WTC11 (cell line): Measurements from ENCODE around the gene DEGS1. TPM values are rescaled to one million over a fixed set of nuclear protein-coding genes. Genes with fewer than 3 reads are reported as not detected.

ENCODE experiments used
- ATAC-seq: fragments of 200-7000 bp; cut with Tn5 transposase; 2 replicates; pipeline ENCODE4 v1.10.0; 2021; ENCODE audit warnings: mild to moderate bottlenecking, moderate library complexity
- Bru-seq: library from RNA; stranded (reverse); fragments of 400-500 nt; gene quantifications from one replicate; lab custom pipeline; 2021; lab: Mats Ljungman, UMichigan
- CTCF ChIA-PET: fragments of 300-600 bp; sonication (Branson Sonifier 250); formaldehyde crosslinking; loops from one replicate; lab custom pipeline; 2021; ENCODE audit warnings: antibody characterized with exemption; lab: Charles Lee
- POLR2A ChIA-PET: fragments of 350-600 bp; sonication (Branson Sonifier 250); formaldehyde crosslinking; loops from one replicate; lab custom pipeline; 2021; ENCODE audit warnings: antibody characterized with exemption; lab: Charles Lee
- DNase-seq: peaks from one replicate; pipeline ENCODE4 v3.0.0; 2021; ENCODE audit warnings: low spot score
- H3K27ac Mint-ChIP-seq: 2 replicates; pipeline ENCODE4 v1.8.0; 2021; ENCODE audit warnings: mixed read lengths
- H3K27me3 Mint-ChIP-seq: 2 replicates; pipeline ENCODE4 v1.8.0; 2021; ENCODE audit warnings: low read depth, mild to moderate bottlenecking, moderate library complexity, mixed read lengths
- H3K36me3 Mint-ChIP-seq: 2 replicates; pipeline ENCODE4 v1.8.0; 2021; ENCODE audit warnings: mixed read lengths
- H3K4me1 Mint-ChIP-seq: 2 replicates; pipeline ENCODE4 v1.8.0; 2022; ENCODE audit warnings: mixed read lengths
- H3K4me3 Mint-ChIP-seq: 2 replicates; pipeline ENCODE4 v1.8.0; 2021; ENCODE audit warnings: mild to moderate bottlenecking, moderate library complexity, mixed read lengths
- H3K9me3 Mint-ChIP-seq: 2 replicates; pipeline ENCODE4 v1.8.0; 2021; ENCODE audit warnings: mixed read lengths
- ATF1 ChIP-seq: sonication (generic); formaldehyde crosslinking; IDR thresholded peaks from 2 replicates; pipeline ENCODE4 v1.8.1; 2023; ENCODE audit warnings: mild to moderate bottlenecking, moderate library complexity, missing genetic modification reagents
- CREB1 ChIP-seq: sonication (generic); formaldehyde crosslinking; IDR thresholded peaks from 2 replicates; pipeline ENCODE4 v1.8.0; 2023; ENCODE audit warnings: mild to moderate bottlenecking, missing genetic modification reagents
- CREM ChIP-seq: sonication (generic); formaldehyde crosslinking; IDR thresholded peaks from 2 replicates; pipeline ENCODE4 v1.8.1; 2022; ENCODE audit warnings: mild to moderate bottlenecking, missing genetic modification reagents, moderate library complexity
- E2F5 ChIP-seq: sonication (generic); formaldehyde crosslinking; IDR thresholded peaks from 2 replicates; pipeline ENCODE4 v1.8.1; 2022; ENCODE audit warnings: mild to moderate bottlenecking, moderate library complexity, missing genetic modification reagents
- FOXJ3 ChIP-seq: sonication (generic); formaldehyde crosslinking; IDR thresholded peaks from 2 replicates; pipeline ENCODE4 v1.9.0; 2021; ENCODE audit warnings: missing genetic modification reagents, mild to moderate bottlenecking, borderline replicate concordance
- IRF1 ChIP-seq: sonication (generic); formaldehyde crosslinking; IDR thresholded peaks from 2 replicates; pipeline ENCODE4 v1.8.0; 2023; ENCODE audit warnings: missing genetic modification reagents
- IRF2 ChIP-seq: sonication (generic); formaldehyde crosslinking; IDR thresholded peaks from 2 replicates; pipeline ENCODE4 v1.8.0; 2022; ENCODE audit warnings: low read depth, missing genetic modification reagents, borderline replicate concordance
- MLX ChIP-seq: sonication (generic); formaldehyde crosslinking; IDR thresholded peaks from 2 replicates; pipeline ENCODE4 v1.8.1; 2023; ENCODE audit warnings: mild to moderate bottlenecking, missing genetic modification reagents, moderate library complexity
- MXD4 ChIP-seq: fragments of 250-450 bp; sonication (Bioruptor Pico); IDR thresholded peaks from 2 replicates; pipeline ENCODE4 v1.8.0; 2021; ENCODE audit warnings: mild to moderate bottlenecking, moderate library complexity, borderline replicate concordance
- MYBL2 ChIP-seq: sonication (generic); formaldehyde crosslinking; IDR thresholded peaks from 2 replicates; pipeline ENCODE4 v1.8.1; 2023; ENCODE audit warnings: mild to moderate bottlenecking, moderate library complexity, missing genetic modification reagents
- SMAD3 ChIP-seq: sonication (generic); formaldehyde crosslinking; IDR thresholded peaks from 2 replicates; pipeline ENCODE4 v1.8.0; 2022; ENCODE audit warnings: missing genetic modification reagents, mild to moderate bottlenecking, borderline replicate concordance
- SMAD4 ChIP-seq: sonication (generic); formaldehyde crosslinking; IDR thresholded peaks from 2 replicates; pipeline ENCODE4 v1.8.0; 2022; ENCODE audit warnings: mild to moderate bottlenecking, missing genetic modification reagents
- SP1 ChIP-seq: sonication (generic); formaldehyde crosslinking; conservative IDR thresholded peaks from 2 replicates; pipeline ENCODE4 v1.8.1; 2022; ENCODE audit warnings: missing genetic modification reagents
- TCF7 ChIP-seq: sonication (generic); formaldehyde crosslinking; IDR thresholded peaks from 2 replicates; pipeline ENCODE4 v1.8.0; 2022; ENCODE audit warnings: mild to moderate bottlenecking, low read depth, missing genetic modification reagents, moderate library complexity
- ZNF138 ChIP-seq: sonication (generic); formaldehyde crosslinking; conservative IDR thresholded peaks from 2 replicates; pipeline ENCODE4 v1.8.1; 2022; ENCODE audit warnings: mild to moderate bottlenecking, moderate library complexity, missing genetic modification reagents
- ZNF263 ChIP-seq: sonication (generic); formaldehyde crosslinking; IDR thresholded peaks from 2 replicates; pipeline ENCODE4 v1.8.1; 2022; ENCODE audit warnings: low read depth, mild to moderate bottlenecking, moderate library complexity, missing genetic modification reagents
- ZNF317 ChIP-seq: sonication (generic); formaldehyde crosslinking; IDR thresholded peaks from 2 replicates; pipeline ENCODE4 v1.8.1; 2023; ENCODE audit warnings: low read depth, mild to moderate bottlenecking, moderate library complexity, missing genetic modification reagents, borderline replicate concordance
- ZNF532 ChIP-seq: fragments of 250-450 bp; sonication (Bioruptor Pico); IDR thresholded peaks from 2 replicates; pipeline ENCODE4 v1.9.0; 2021; ENCODE audit warnings: mild to moderate bottlenecking, borderline replicate concordance
- long read RNA-seq, 3 experiments: library from RNA in 1 of 3; library from capped mRNA in 1 of 3; library from polyadenylated mRNA in 1 of 3; unstranded in 2 of 3; stranded (forward) in 1 of 3; transcript quantifications; one replicate each; pipeline ENCODE4 v2.0.0, GENCODE V29; 2021
- total RNA-seq: library from RNA; stranded (reverse); gene quantifications from 3 replicates; pipeline ENCODE4 v1.2.3, GENCODE V29; 2021
- TF ChIP-seq, protein P1 (sequence below): sonication (generic); formaldehyde crosslinking; IDR thresholded peaks from 2 replicates; pipeline ENCODE4 v1.8.0; 2022; ENCODE audit warnings: mild to moderate bottlenecking, missing genetic modification reagents
- TF ChIP-seq, protein P2 (sequence below): sonication (generic); formaldehyde crosslinking; conservative IDR thresholded peaks from 2 replicates; pipeline ENCODE4 v1.8.1; 2023; ENCODE audit warnings: mild to moderate bottlenecking, low read depth, missing genetic modification reagents, moderate library complexity
- TF ChIP-seq, protein P3 (sequence below): fragments of 200-600 bp; IDR thresholded peaks from 2 replicates; pipeline ENCODE4 v1.8.0; 2022; ENCODE audit warnings: antibody characterized with exemption

DEGS1 gene
- total RNA-seq (30.2 to 31.6 TPM (median 30.7 TPM) in 3 replicates), Bru-seq, nascent RNA (percentile 86 among the genes with signal in this experiment)
- long read RNA-seq, experiment 1, transcript DEGS1-201 (3 exons, 2,101 nt), result major isoform, 98 of 107 reads
- long read RNA-seq, experiment 1, partial matches to known transcripts, result 2 of 107 reads
- long read RNA-seq, experiment 1, other reads (novel, unspliced or antisense), result 6 of 107 reads
- long read RNA-seq, experiment 2, transcript DEGS1-201 (3 exons, 2,101 nt), result major isoform, 33 of 57 reads
- long read RNA-seq, experiment 2, partial matches to known transcripts, result 20 of 57 reads
- long read RNA-seq, experiment 2, other reads (novel, unspliced or antisense), result 3 of 57 reads
- long read RNA-seq, experiment 3, transcript DEGS1-201 (3 exons, 2,101 nt), result major isoform, 82 of 84 reads
- long read RNA-seq, experiment 3, partial matches to known transcripts, result 0 of 84 reads
- long read RNA-seq, experiment 3, other reads (novel, unspliced or antisense), result 2 of 84 reads

DNA sequence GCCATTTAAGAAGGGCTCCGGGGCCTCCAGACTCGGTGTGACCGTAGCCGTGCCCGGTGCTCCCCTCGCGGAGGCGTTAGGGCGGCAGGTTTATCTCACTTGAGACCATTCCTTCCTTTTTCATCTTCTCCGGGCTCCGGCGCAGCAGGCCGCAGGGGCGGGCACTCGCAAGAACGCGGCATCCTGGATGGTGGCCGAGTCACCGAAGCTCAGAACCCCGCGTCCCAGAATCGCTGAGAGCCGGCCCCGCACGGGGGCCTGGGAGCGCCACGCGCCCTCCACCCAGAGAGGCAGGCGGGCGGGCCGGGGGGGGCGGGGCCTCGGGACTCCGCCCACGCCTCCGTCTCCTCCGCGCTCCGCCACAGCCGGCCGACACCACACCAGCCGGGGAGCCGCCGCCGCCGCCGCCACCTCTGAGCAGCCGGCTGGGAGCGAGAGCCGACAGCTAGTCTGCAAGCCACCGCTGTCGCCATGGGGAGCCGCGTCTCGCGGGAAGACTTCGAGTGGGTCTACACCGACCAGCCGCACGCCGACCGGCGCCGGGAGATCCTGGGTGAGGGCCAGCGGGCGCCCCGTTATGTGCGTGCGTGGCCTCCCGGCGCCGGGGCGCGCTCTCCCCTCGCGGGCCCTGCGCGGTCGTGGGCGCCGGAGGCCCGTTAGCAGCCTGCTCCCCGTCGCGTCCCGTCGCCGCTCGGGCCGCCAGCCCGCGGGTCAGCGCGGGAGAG lies at the start of gene DEGS1:
DEGS1 (plus strand) TSS at position 375 of the 725 bp plus-strand sequence; CDS start at position 472, 97 bp downstream.
- Mint-ChIP-seq H3K4me1 (peaks cover 31% of the 10 kb centered on the region), H3K9me3 (no peaks in the 10 kb centered on the region), H3K27me3 (no peaks in the 10 kb centered on the region; the same call in 1 of the 2 replicates), H3K27ac (peak within 1 kb of the TSS; percentile 69), H3K4me3 (peak within 1 kb of the TSS; percentile 81), H3K36me3 (peaks cover 8% of the 10 kb centered on the region)
- ATAC-seq, result peak; percentile 85
- CTCF ChIA-PET, result interaction anchor here (0.7 to 1.5 kb wide), 3 partner anchors 12 to 487 kb away, joined by 3 to 10 read pairs (median 3); no protein-coding TSS in a partner anchor
- POLR2A ChIA-PET, result interaction anchor here (0.7 to 1.6 kb wide), 4 partner anchors 8 to 337 kb away, joined by 3 to 7 read pairs (median 4); partner anchors contain the start of gene TP53BP2
- peak; percentile 84 for DNase-seq
- TF ChIP-seq ZNF263 (CRISPR knock-in tag) (peak; percentile 18; the same call in 1 of the 2 replicates), SMAD4 (CRISPR knock-in tag) (no peak), MLX (CRISPR knock-in tag) (no peak), ZNF317 (CRISPR knock-in tag) (peak; percentile 8; the same call in 1 of the 2 replicates), IRF1 (CRISPR knock-in tag) (peak; percentile 58; the same call in 1 of the 2 replicates), IRF2 (CRISPR knock-in tag) (no peak), E2F5 (CRISPR knock-in tag) (0 out of 2 replicates have a peak, but pooled peaks have one; percentile 43), CREB1 (CRISPR knock-in tag) (no peak), ATF1 (CRISPR knock-in tag) (no peak), FOXJ3 (CRISPR knock-in tag) (no peak), ZNF138 (no peak), TCF7 (CRISPR knock-in tag) (no peak), MXD4 (no peak), CREM (CRISPR knock-in tag) (peak; percentile 35; the same call in 1 of the 2 replicates), MYBL2 (CRISPR knock-in tag) (no peak), SP1 (CRISPR knock-in tag) (peak; percentile 72), SMAD3 (CRISPR knock-in tag) (no peak), ZNF532 (CRISPR knock-in tag) (no peak)
- TF ChIP-seq, protein P1, sequence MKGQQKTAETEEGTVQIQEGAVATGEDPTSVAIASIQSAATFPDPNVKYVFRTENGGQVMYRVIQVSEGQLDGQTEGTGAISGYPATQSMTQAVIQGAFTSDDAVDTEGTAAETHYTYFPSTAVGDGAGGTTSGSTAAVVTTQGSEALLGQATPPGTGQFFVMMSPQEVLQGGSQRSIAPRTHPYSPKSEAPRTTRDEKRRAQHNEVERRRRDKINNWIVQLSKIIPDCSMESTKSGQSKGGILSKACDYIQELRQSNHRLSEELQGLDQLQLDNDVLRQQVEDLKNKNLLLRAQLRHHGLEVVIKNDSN (CRISPR knock-in tag), result no peak
- TF ChIP-seq, protein P2, sequence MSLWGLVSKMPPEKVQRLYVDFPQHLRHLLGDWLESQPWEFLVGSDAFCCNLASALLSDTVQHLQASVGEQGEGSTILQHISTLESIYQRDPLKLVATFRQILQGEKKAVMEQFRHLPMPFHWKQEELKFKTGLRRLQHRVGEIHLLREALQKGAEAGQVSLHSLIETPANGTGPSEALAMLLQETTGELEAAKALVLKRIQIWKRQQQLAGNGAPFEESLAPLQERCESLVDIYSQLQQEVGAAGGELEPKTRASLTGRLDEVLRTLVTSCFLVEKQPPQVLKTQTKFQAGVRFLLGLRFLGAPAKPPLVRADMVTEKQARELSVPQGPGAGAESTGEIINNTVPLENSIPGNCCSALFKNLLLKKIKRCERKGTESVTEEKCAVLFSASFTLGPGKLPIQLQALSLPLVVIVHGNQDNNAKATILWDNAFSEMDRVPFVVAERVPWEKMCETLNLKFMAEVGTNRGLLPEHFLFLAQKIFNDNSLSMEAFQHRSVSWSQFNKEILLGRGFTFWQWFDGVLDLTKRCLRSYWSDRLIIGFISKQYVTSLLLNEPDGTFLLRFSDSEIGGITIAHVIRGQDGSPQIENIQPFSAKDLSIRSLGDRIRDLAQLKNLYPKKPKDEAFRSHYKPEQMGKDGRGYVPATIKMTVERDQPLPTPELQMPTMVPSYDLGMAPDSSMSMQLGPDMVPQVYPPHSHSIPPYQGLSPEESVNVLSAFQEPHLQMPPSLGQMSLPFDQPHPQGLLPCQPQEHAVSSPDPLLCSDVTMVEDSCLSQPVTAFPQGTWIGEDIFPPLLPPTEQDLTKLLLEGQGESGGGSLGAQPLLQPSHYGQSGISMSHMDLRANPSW (CRISPR knock-in tag), result no peak
- TF ChIP-seq, protein P3, sequence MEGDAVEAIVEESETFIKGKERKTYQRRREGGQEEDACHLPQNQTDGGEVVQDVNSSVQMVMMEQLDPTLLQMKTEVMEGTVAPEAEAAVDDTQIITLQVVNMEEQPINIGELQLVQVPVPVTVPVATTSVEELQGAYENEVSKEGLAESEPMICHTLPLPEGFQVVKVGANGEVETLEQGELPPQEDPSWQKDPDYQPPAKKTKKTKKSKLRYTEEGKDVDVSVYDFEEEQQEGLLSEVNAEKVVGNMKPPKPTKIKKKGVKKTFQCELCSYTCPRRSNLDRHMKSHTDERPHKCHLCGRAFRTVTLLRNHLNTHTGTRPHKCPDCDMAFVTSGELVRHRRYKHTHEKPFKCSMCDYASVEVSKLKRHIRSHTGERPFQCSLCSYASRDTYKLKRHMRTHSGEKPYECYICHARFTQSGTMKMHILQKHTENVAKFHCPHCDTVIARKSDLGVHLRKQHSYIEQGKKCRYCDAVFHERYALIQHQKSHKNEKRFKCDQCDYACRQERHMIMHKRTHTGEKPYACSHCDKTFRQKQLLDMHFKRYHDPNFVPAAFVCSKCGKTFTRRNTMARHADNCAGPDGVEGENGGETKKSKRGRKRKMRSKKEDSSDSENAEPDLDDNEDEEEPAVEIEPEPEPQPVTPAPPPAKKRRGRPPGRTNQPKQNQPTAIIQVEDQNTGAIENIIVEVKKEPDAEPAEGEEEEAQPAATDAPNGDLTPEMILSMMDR, result no peak
